RWPE2 (cell line): Measurements from ENCODE around the gene MRPS5.

Experiments
- ATAC-seq: fragments of 200-7000 bp; cut with Tn5 transposase; 3 replicates; pipeline ENCODE4 v1.9.1; 2021; ENCODE audit warnings: low read depth
- DNase-seq: peaks from one replicate; pipeline ENCODE4 v3.0.0-alpha.2; 2020; ENCODE audit warnings: low spot score
- H3K27ac ChIP-seq: fragments of 450-650 bp; 2 replicates; pipeline ENCODE4 v1.5.1; 2017; ENCODE audit warnings: mild to moderate bottlenecking; ENCODE audit not compliant: poor library complexity, severe bottlenecking
- H3K27me3 ChIP-seq: fragments of 250-450 bp; sonication (Bioruptor Pico); 2 replicates; pipeline ENCODE4 v1.5.1; 2021; ENCODE audit warnings: mild to moderate bottlenecking, moderate library complexity; ENCODE audit not compliant: insufficient read depth, poor library complexity, severe bottlenecking
- H3K36me3 ChIP-seq: fragments of 250-450 bp; sonication (Bioruptor Pico); 2 replicates; pipeline ENCODE4 v1.5.1; 2020; ENCODE audit warnings: low read depth, mild to moderate bottlenecking, moderate library complexity
- H3K4me1 ChIP-seq: fragments of 250-450 bp; sonication (Bioruptor Pico); 2 replicates; pipeline ENCODE4 v1.5.1; 2021; ENCODE audit warnings: mild to moderate bottlenecking, moderate library complexity; ENCODE audit not compliant: insufficient read depth, poor library complexity, severe bottlenecking
- H3K4me3 ChIP-seq: fragments of 250-450 bp; sonication (Bioruptor Pico); 2 replicates; pipeline ENCODE4 v1.5.1; 2021; ENCODE audit warnings: mild to moderate bottlenecking, moderate library complexity; ENCODE audit not compliant: severe bottlenecking
- H3K9me3 ChIP-seq: fragments of 250-450 bp; sonication (Bioruptor Pico); 2 replicates; pipeline ENCODE4 v1.5.1; 2021; ENCODE audit warnings: mild to moderate bottlenecking, moderate library complexity; ENCODE audit not compliant: severe bottlenecking
- TF ChIP-seq, protein P1 (sequence below): fragments of 450-650 bp; IDR thresholded peaks from one replicate; pipeline ENCODE4 v1.5.1; 2017; ENCODE audit warnings: mild to moderate bottlenecking, moderate library complexity; ENCODE audit not compliant: poor library complexity, severe bottlenecking

The MRPS5 gene

DNA sequence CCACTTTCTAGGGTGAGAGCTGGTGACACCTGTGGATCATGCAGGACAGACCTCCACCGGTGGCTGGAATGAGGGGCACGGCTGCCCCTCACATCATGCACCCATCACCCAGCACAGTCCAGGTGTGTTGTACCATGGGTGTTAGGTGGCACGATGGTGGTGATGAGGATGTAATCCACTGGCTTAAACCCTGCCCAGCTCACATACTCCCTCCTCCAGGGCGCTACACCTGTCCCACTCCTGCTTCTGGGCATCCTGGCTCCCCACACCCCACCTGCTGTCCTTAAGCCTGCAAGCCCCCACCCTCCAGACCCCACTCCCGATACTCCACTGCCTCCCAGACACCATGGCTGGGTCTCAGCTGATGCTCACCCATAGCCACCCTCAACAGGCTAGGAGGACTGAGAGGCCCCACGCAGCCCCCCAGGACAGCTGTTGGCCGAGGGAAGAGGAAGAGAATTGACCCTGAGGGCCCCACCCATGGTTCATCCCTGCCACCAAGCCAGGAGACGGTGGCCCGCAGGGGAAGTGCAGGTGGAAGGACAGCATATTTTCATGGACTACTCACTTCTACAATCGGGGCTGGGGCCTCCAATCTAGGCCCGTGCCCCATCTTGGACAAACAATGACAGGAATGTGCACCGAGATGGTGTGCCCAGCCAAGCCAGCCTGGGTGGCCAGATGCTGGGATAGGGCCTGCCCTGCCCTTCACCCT is 61.8 kb downstream of the MRPS5 start:
- DNase-seq (no peak), ATAC-seq (no peak)
- H3K9me3 ChIP-seq: no peaks in the 10 kb centered on the region

DNA sequence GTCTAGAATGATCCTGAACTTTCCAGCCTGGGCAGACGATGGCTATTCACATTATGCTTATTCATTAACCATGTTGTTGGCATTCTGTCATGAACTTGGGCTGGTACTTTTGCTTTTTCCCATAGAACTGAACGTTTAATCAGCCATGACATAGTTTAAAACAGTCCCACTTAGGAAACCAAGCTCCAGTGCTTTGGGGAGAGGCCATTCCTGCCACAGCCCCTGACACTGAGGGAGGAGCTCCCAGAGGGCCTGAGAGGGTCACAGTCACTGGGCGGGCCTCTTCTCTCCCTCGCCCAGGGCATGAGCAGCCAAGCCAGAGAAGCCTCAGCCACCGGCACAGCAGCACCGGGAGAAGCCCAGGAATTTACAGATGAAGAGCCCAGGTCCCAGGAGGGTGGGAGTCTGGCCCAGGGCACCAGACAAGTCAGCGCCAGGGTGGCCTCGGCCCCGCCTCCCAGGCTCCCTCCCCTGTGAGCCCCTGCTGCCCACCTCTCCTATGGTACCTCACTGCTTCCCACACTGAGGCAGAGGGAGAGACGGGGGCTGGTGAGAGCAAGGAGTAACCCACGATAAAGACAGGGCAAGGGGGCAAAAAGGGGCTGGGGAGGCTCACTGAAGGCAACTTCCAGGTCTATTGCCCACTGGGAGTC is 62.5 kb downstream of the MRPS5 start:
- H3K4me1 ChIP-seq: no peaks in the 10 kb centered on the region

More for the DNA sequence above, 61.8 kb downstream of the MRPS5 start:
- H3K27me3 ChIP-seq: no peaks in the 10 kb centered on the region
- no peak overlapping the region for H3K4me3 ChIP-seq
- H3K4me1 ChIP-seq: no peaks in the 10 kb centered on the region
- no peak overlapping the region for H3K27ac ChIP-seq
- TF ChIP-seq, protein P1, sequence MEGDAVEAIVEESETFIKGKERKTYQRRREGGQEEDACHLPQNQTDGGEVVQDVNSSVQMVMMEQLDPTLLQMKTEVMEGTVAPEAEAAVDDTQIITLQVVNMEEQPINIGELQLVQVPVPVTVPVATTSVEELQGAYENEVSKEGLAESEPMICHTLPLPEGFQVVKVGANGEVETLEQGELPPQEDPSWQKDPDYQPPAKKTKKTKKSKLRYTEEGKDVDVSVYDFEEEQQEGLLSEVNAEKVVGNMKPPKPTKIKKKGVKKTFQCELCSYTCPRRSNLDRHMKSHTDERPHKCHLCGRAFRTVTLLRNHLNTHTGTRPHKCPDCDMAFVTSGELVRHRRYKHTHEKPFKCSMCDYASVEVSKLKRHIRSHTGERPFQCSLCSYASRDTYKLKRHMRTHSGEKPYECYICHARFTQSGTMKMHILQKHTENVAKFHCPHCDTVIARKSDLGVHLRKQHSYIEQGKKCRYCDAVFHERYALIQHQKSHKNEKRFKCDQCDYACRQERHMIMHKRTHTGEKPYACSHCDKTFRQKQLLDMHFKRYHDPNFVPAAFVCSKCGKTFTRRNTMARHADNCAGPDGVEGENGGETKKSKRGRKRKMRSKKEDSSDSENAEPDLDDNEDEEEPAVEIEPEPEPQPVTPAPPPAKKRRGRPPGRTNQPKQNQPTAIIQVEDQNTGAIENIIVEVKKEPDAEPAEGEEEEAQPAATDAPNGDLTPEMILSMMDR: no peak
- no peaks in the 10 kb centered on the region for H3K36me3 ChIP-seq

DNA sequence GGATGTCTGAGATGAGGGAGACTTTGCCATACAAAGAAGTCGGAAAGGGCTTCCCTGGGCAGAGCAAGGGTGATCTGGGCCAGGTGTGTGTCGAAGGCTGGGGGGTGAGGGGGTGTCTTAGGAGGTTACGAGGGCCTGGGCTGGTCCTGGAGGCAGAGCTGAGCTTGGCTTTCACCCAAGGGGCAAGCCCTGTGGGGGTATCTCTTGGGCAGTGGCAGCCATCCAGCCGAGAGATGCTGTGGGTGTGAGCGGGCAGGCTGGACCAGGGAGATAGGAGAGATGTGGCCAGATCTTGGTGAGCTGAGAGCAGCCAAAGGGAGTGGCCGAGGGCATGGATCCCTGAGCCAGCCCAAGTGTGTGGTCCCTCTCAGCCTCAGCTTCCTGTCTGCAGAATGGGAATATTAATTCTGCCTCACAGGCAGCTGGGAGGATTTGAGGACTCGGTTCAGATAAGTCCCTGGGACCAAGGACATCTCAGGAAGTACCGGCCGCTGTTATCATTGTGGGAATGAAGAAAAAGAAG is 63.1 kb downstream of the MRPS5 start:
- TF ChIP-seq, protein P1: no peak
- no peak for DNase-seq
- no peaks in the 10 kb centered on the region for H3K27me3 ChIP-seq
- no peaks in the 10 kb centered on the region for H3K4me1 ChIP-seq
- no peaks in the 10 kb centered on the region for H3K9me3 ChIP-seq
- no peaks in the 10 kb centered on the region for H3K36me3 ChIP-seq
- ATAC-seq: no peak
- H3K4me3 ChIP-seq: no peak overlapping the region
- no peak overlapping the region for H3K27ac ChIP-seq

More for the DNA sequence above, 62.5 kb downstream of the MRPS5 start:
- Histone ChIP-seq H3K4me3 (no peak overlapping the region), H3K9me3 (no peaks in the 10 kb centered on the region), H3K27me3 (no peaks in the 10 kb centered on the region), H3K36me3 (no peaks in the 10 kb centered on the region), H3K27ac (no peak overlapping the region)
- DNase-seq (no peak), ATAC-seq (no peak)
- TF ChIP-seq, protein P1: no peak

DNA sequence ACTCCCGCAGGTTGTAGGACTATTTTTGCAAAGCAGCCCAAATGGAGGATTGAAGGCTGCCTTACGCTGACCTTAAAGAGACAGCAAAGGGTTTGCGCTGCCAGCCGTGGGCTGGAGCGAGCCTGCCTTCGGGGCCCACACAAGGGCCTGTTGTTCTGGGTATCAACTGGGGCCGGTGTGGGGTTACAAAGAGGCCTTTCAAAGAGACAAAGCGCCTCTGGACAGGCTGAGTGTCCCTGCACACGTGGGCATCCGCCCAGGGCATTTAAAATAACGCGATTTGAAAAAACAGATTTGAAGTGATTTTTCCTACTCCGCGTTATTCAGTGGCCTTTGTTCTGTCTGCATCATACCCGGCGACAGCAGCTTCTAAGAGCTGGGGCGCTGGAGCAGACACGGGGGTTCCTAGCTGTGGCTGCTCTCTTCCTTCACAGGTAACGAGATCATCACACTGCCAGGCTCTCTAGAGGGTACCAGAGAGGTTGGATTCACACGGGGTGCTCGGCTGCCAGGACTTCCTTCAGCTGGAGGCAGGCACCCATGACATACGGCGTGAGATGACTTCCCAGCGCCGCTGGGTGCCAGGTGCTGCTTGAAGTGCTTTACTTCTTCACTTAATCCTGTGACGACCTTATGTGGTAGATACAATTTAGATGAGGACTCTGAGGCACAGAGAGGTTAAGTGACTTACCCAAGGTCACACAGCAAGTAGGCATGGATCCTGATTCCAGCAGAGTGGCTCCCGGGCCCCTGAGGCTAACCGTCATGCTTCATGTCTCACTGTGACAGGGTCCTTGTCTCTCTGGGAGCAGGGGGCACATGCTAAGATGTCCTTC is 63.9 kb downstream of the MRPS5 start:
- no peak for ATAC-seq
- Histone ChIP-seq H3K36me3 (no peaks in the 10 kb centered on the region), H3K27ac (no peak overlapping the region), H3K9me3 (no peaks in the 10 kb centered on the region), H3K4me3 (no peak overlapping the region), H3K27me3 (no peaks in the 10 kb centered on the region), H3K4me1 (no peaks in the 10 kb centered on the region)
- DNase-seq: no peak
- TF ChIP-seq, protein P1: no peak
